Measurements from ENCODE around the gene XPOT.

DNA sequence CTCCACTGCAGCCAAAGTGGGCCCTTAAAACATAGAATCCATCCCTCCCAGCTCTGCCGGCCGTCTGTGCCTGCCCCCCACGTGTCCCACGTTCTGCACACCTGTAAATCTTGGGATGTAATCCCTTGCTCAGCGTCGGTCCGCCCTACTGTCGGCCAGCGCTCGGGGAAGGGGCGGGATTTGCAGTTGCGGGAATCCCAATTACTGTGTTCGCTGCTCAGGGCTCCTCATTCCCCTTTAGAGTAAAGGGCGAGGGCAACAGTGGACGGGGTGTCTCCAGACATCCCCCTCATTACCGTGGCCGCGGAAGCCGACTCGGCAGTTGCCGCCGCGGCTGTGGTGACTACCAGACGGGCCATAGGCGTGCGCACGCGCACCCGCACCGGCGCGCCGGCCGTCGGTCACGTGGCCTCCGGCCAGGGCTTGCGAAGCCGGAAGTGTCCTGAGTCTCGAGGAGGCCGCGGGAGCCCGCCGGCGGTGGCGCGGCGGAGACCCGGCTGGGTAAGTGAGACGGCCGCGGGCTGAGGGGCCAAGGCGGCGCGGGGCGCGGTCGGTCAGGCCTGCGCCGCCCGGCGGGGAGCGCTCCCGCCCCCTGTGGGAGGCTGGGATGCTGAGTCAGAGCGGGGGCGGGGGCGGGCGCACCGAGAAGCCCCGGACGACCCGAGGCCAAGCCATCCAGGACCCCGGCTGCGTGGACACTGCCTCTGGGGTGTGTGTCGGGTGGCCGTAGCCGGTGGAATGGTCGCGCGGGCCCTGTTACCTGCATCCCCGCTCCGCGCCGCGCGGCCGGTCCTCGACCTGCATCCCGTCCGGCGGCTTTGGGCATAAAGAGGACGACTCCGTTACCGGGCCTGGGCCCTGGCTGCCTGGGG is 47.7 kb downstream of the XPOT start, which contains the start of gene TBK1:
- TF ChIP-seq, protein P1, sequence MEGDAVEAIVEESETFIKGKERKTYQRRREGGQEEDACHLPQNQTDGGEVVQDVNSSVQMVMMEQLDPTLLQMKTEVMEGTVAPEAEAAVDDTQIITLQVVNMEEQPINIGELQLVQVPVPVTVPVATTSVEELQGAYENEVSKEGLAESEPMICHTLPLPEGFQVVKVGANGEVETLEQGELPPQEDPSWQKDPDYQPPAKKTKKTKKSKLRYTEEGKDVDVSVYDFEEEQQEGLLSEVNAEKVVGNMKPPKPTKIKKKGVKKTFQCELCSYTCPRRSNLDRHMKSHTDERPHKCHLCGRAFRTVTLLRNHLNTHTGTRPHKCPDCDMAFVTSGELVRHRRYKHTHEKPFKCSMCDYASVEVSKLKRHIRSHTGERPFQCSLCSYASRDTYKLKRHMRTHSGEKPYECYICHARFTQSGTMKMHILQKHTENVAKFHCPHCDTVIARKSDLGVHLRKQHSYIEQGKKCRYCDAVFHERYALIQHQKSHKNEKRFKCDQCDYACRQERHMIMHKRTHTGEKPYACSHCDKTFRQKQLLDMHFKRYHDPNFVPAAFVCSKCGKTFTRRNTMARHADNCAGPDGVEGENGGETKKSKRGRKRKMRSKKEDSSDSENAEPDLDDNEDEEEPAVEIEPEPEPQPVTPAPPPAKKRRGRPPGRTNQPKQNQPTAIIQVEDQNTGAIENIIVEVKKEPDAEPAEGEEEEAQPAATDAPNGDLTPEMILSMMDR (IDR thresholded peaks at IDR 0.05; ENCODE audit: poor library complexity), result no peak
- TF ChIP-seq EZH2 (IDR thresholded peaks at IDR 0.05; ENCODE audit: borderline replicate concordance) (no peak), EZH2phosphoT487 (IDR thresholded peaks at IDR 0.05; ENCODE audit: low read depth, severe bottlenecking, unreplicated experiment) (no peak)
